ENCODE measurements around the gene ROS1. TPM values are rescaled to one million over a fixed set of nuclear protein-coding genes. Genes with fewer than 3 reads are reported as not detected.

ROS1 gene
- total and polyA plus RNA-seq, 2 donors (not counting 3 experiments of a cell fraction or from before 2014, with no cell fraction given), result not detected

- BruUV-seq (replicated peaks), result no TSS peak
- DNase-seq (ENCODE audit: low read depth, low spot score) (no peak), FAIRE-seq (no peak)
- H3K36me3 ChIP-seq (ENCODE audit: control insufficient read depth in 2 of 2, extremely low read depth in 1 of 2, insufficient read depth in 2 of 2, low read length in 2 of 2), result no peaks in the 10 kb centered on the region
- H3K9me1 ChIP-seq (replicated peaks; ENCODE audit: control insufficient read depth, extremely low read depth, insufficient read depth, low read length), result no peaks in the 10 kb centered on the region
- TF ChIP-seq JUN (IDR thresholded peaks at IDR 0.05; ENCODE audit: borderline replicate concordance, insufficient read depth, insufficient read length, low read depth), result no peak
- TF ChIP-seq FOS (IDR thresholded peaks at IDR 0.05; ENCODE audit: borderline replicate concordance, insufficient read depth, low read length), result no peak
- CTCF ChIA-PET, result interaction anchor here (1.0 to 1.2 kb wide), 2 partner anchors 8 to 12 kb away, joined by 3 read pairs; no protein-coding TSS in a partner anchor
- no peaks in the 10 kb centered on the region for H4K20me1 ChIP-seq (replicated peaks; ENCODE audit: control insufficient read depth, extremely low read depth, insufficient read depth, low read length)
- H3K4me3 ChIP-seq (replicated peaks in 1 of 3; ENCODE audit: insufficient read depth in 1 of 3, low read depth in 1 of 3, low read length in 3 of 3), result no peak overlapping the region
- H3K9ac ChIP-seq (replicated peaks; ENCODE audit: extremely low read depth, insufficient read depth, low read length), result no peak overlapping the region
- H2AFZ ChIP-seq (ENCODE audit: low read depth, low read length), result no peak overlapping the region
- intact Hi-C loops (cut with micrococcal nuclease) (no loop called here), dilution Hi-C loops (cut with MboI; ENCODE audit: extremely low pct_ligation_motif_present, low sequenced_read_pairs) (no loop called here)
- H3K4me2 ChIP-seq (ENCODE audit: insufficient read depth, low read length), result no peak overlapping the region
- POLR2A ChIA-PET, result no interaction called here
- H3K27ac ChIP-seq (ENCODE audit: insufficient read depth, low read depth, low read length), result no peak overlapping the region
- no peaks in the 10 kb centered on the region for H3K9me3 ChIP-seq (replicated peaks; ENCODE audit: control insufficient read depth, insufficient read depth, low read length)
- no peaks in the 10 kb centered on the region for H3K4me1 ChIP-seq (ENCODE audit: control insufficient read depth, extremely low read depth, insufficient read depth, low read length)
- H3K27me3 ChIP-seq (ENCODE audit: control insufficient read depth in 2 of 2, insufficient read depth in 2 of 2, low read length in 2 of 2), result no peaks in the 10 kb centered on the region
- no peaks in the 10 kb centered on the region for H3K79me2 ChIP-seq (ENCODE audit: control insufficient read depth, insufficient read depth, low read length)
Measured at GRCh38 chr6:117311310-117311709, 114.4 kb downstream of the ROS1 start.

DNA sequence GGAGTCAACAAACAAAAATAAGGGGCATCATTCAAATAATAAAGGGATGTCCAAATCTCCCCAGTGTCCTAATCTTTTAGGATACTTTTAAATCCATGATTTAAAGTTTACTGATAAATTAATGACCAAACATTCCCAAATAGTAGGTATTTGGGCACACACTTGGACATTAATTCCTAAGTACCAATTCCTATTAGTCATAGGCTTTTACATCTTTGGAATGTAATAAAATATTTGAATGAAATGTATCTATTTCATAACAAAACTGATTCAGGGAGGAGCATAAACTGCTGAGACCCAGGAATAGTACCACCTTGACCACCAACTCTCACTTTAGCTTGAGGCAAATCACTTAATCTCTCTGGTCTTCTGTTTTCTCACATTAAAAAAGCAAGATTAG is 116.1 kb downstream of the ROS1 start:
- intact Hi-C loops (cut with micrococcal nuclease), result no loop called here

More for the DNA sequence above, 116.1 kb downstream of the ROS1 start:
- ChIA-PET POLR2A (no interaction called here), CTCF (no interaction called here)
- Histone ChIP-seq H3K27me3 (ENCODE audit: control insufficient read depth in 2 of 2, insufficient read depth in 2 of 2, low read length in 2 of 2) (no peaks in the 10 kb centered on the region), H3K36me3 (ENCODE audit: control insufficient read depth in 2 of 2, extremely low read depth in 1 of 2, insufficient read depth in 2 of 2, low read length in 2 of 2) (no peaks in the 10 kb centered on the region), H3K9ac (replicated peaks; ENCODE audit: extremely low read depth, insufficient read depth, low read length) (no peak overlapping the region), H3K4me3 (replicated peaks in 1 of 3; ENCODE audit: insufficient read depth in 1 of 3, low read depth in 1 of 3, low read length in 3 of 3) (no peak overlapping the region), H4K20me1 (replicated peaks; ENCODE audit: control insufficient read depth, extremely low read depth, insufficient read depth, low read length) (no peaks in the 10 kb centered on the region), H3K4me2 (ENCODE audit: insufficient read depth, low read length) (no peak overlapping the region), H3K9me3 (replicated peaks; ENCODE audit: control insufficient read depth, insufficient read depth, low read length) (no peaks in the 10 kb centered on the region), H3K4me1 (ENCODE audit: control insufficient read depth, extremely low read depth, insufficient read depth, low read length) (no peaks in the 10 kb centered on the region), H3K27ac (ENCODE audit: insufficient read depth, low read depth, low read length) (no peak overlapping the region), H2AFZ (ENCODE audit: low read depth, low read length) (no peak overlapping the region), H3K79me2 (ENCODE audit: control insufficient read depth, insufficient read depth, low read length) (no peaks in the 10 kb centered on the region), H3K9me1 (replicated peaks; ENCODE audit: control insufficient read depth, extremely low read depth, insufficient read depth, low read length) (no peaks in the 10 kb centered on the region)
- FAIRE-seq (no peak), DNase-seq (ENCODE audit: low read depth, low spot score) (no peak)
- TF ChIP-seq FOS (IDR thresholded peaks at IDR 0.05; ENCODE audit: borderline replicate concordance, insufficient read depth, low read length) (no peak), MYC (IDR thresholded peaks at IDR 0.05; ENCODE audit: low read depth, low read length) (no peak), EZH2 (IDR thresholded peaks at IDR 0.05; ENCODE audit: borderline replicate concordance, low read depth, low read length, severe bottlenecking) (no peak), JUN (IDR thresholded peaks at IDR 0.05; ENCODE audit: borderline replicate concordance, insufficient read depth, insufficient read length, low read depth) (no peak), POLR2AphosphoS5 (IDR thresholded peaks at IDR 0.05; ENCODE audit: insufficient read depth, low read depth, low read length) (no peak), MAX (IDR thresholded peaks at IDR 0.05; ENCODE audit: insufficient read depth, insufficient read length) (no peak), POLR2A (IDR thresholded peaks at IDR 0.05; ENCODE audit: low read depth, low read length) (no peak)
- TF ChIP-seq, protein P1, sequence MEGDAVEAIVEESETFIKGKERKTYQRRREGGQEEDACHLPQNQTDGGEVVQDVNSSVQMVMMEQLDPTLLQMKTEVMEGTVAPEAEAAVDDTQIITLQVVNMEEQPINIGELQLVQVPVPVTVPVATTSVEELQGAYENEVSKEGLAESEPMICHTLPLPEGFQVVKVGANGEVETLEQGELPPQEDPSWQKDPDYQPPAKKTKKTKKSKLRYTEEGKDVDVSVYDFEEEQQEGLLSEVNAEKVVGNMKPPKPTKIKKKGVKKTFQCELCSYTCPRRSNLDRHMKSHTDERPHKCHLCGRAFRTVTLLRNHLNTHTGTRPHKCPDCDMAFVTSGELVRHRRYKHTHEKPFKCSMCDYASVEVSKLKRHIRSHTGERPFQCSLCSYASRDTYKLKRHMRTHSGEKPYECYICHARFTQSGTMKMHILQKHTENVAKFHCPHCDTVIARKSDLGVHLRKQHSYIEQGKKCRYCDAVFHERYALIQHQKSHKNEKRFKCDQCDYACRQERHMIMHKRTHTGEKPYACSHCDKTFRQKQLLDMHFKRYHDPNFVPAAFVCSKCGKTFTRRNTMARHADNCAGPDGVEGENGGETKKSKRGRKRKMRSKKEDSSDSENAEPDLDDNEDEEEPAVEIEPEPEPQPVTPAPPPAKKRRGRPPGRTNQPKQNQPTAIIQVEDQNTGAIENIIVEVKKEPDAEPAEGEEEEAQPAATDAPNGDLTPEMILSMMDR (IDR thresholded peaks at IDR 0.05; ENCODE audit: extremely low read depth in 1 of 2, insufficient read depth in 1 of 2, low read depth in 1 of 2, low read length in 2 of 2), result no peak
- no TSS peak for BruUV-seq (replicated peaks)
- dilution Hi-C loops (cut with MboI; ENCODE audit: extremely low pct_ligation_motif_present, low sequenced_read_pairs), result no loop called here
